Sigmoid colon (tissue), 4 donors: Measurements from ENCODE around the gene FRRS1L.

ENCODE experiments used
- CTCF ChIP-seq, 4 experiments: fragments of 450-650 bp in 3 of 4; fragments of 200-600 bp in 1 of 4; IDR thresholded peaks; one replicate each; pipeline ENCODE4 v1.5.1; 2016 to 2019; ENCODE audit warnings: antibody characterized with exemption in 4 of 4, mild to moderate bottlenecking in 3 of 4, moderate library complexity in 2 of 4
- EP300 ChIP-seq, 4 donors: sonication (generic); formaldehyde crosslinking; IDR thresholded peaks; one replicate each; pipeline ENCODE4 v1.6.1; 2017; ENCODE audit warnings: antibody characterized with exemption in 4 of 4

- no peak for TF ChIP-seq EP300 (IDR thresholded peaks at IDR 0.05)
- TF ChIP-seq CTCF (IDR thresholded peaks at IDR 0.05): no peak
Observed at GRCh38 chr9:109087795-109088194, 79.3 kb downstream of the FRRS1L start.
